H1 (cell line): ENCODE results near the gene SKAP2. TPM values are rescaled to one million over a fixed set of nuclear protein-coding genes. Genes with fewer than 3 reads are reported as not detected.

Experiments
- CTCF ChIA-PET: fragments of 300-600 bp; sonication (Branson Sonifier 250); formaldehyde crosslinking; loops from one replicate; lab custom pipeline; 2021; ENCODE audit not compliant: partially characterized antibody; lab: Charles Lee
- POLR2A ChIA-PET: fragments of 300-600 bp; sonication (Branson Sonifier 250); formaldehyde crosslinking; loops from one replicate; lab custom pipeline; 2021; ENCODE audit warnings: inconsistent platforms; ENCODE audit not compliant: partially characterized antibody; lab: Charles Lee
- DNase-seq, 2 experiments: peaks; one replicate each; pipeline versions ENCODE4 v3.0.0 to v3.0.0-alpha.2; 2010 to 2022; ENCODE audit warnings: low spot score in 2 of 2, low read depth in 1 of 2, mixed read lengths in 1 of 2
- FAIRE-seq: peaks from 2 replicates; lab custom pipeline; 2011; peaks lifted over from hg19 to GRCh38; lab: Jason Lieb, UNC
- H2AFZ ChIP-seq: 2 replicates; pipeline ENCODE4 v1.8.1; 2012; ENCODE audit warnings: low read length, inconsistent platforms
- H2AK5ac ChIP-seq: 2 replicates; pipeline ENCODE4 v1.6.1; 2013; ENCODE audit warnings: low read depth, low read length
- H2BK120ac ChIP-seq: replicated peaks from 2 replicates; pipeline ENCODE3; 2013; ENCODE audit warnings: low read depth, low read length, inconsistent platforms
- H2BK12ac ChIP-seq: 2 replicates; pipeline ENCODE4 v1.6.1; 2013; ENCODE audit warnings: low read depth, low read length
- H2BK15ac ChIP-seq: 2 replicates; pipeline ENCODE4 v1.6.1; 2013; ENCODE audit warnings: low read length
- H2BK20ac ChIP-seq: 2 replicates; pipeline ENCODE4 v1.6.1; 2013; ENCODE audit warnings: low read length
- H2BK5ac ChIP-seq: 2 replicates; pipeline ENCODE4 v1.6.1; 2013; ENCODE audit warnings: low read depth, low read length
- H3K14ac ChIP-seq: 2 replicates; pipeline ENCODE4 v1.6.1; 2013; ENCODE audit warnings: inconsistent platforms; ENCODE audit not compliant: insufficient read length
- H3K18ac ChIP-seq: 2 replicates; pipeline ENCODE4 v1.6.1; 2013; ENCODE audit warnings: low read length; ENCODE audit errors: extremely low read depth
- H3K23ac ChIP-seq: 2 replicates; pipeline ENCODE4 v1.6.1; 2013; ENCODE audit warnings: inconsistent platforms; ENCODE audit not compliant: insufficient read length
- H3K23me2 ChIP-seq: 2 replicates; pipeline ENCODE4 v1.6.1; 2013; ENCODE audit warnings: low read depth, low read length
- H3K27ac ChIP-seq: 2 replicates; pipeline ENCODE4 v1.6.1; 2011; ENCODE audit warnings: low read depth, low read length, inconsistent platforms
- H3K27me3 ChIP-seq, 4 experiments: replicated peaks in 1 of 4; 1 replicate in 1 of 4; 2 replicates in 3 of 4; pipeline versions ENCODE4 v1.6.1 to v1.8.1; 2011 to 2013; ENCODE audit warnings: low read length in 3 of 4, mild to moderate bottlenecking in 3 of 4, inconsistent platforms in 2 of 4, mixed read lengths in 2 of 4, moderate library complexity in 1 of 4; ENCODE audit not compliant: control insufficient read depth in 3 of 4, insufficient read depth in 3 of 4; ENCODE audit errors: extremely low read depth in 1 of 4
- H3K36me3 ChIP-seq, 4 experiments: 2 replicates each; pipeline versions ENCODE4 v1.6.1 to v1.8.1; 2011 to 2013; ENCODE audit warnings: mild to moderate bottlenecking in 4 of 4, low read length in 3 of 4, moderate library complexity in 2 of 4, control low read depth in 1 of 4, inconsistent platforms in 1 of 4; ENCODE audit not compliant: insufficient read depth in 4 of 4, control insufficient read depth in 2 of 4
- H3K4ac ChIP-seq: replicated peaks from 2 replicates; pipeline ENCODE3; 2013; ENCODE audit warnings: low read length, low read depth, mixed read lengths, inconsistent platforms; ENCODE audit not compliant: insufficient read length
- H3K4me1 ChIP-seq, 4 experiments: replicated peaks in 1 of 4; 1 replicate in 1 of 4; 2 replicates in 3 of 4; pipeline versions ENCODE4 v1.6.1 to v1.8.1; 2011 to 2013; ENCODE audit warnings: low read length in 3 of 4, inconsistent platforms in 2 of 4, mixed read lengths in 1 of 4; ENCODE audit not compliant: insufficient read depth in 4 of 4, control insufficient read depth in 3 of 4
- H3K4me2 ChIP-seq, 2 experiments: 2 replicates each; pipeline versions ENCODE4 v1.6.1 to v1.8.1; 2011 to 2013; ENCODE audit warnings: low read depth in 2 of 2, low read length in 2 of 2, control low read depth in 1 of 2, inconsistent platforms in 1 of 2, mild to moderate bottlenecking in 1 of 2; ENCODE audit not compliant: insufficient read depth in 1 of 2
- H3K4me3 ChIP-seq, 4 experiments: fragments of 200-600, 300-600 bp in 1 of 4; sonication (generic), shearing (Covaris generic), sonication (Bioruptor Twin) in 1 of 4; 2 replicates each; pipeline versions ENCODE4 v1.5.1 to v1.8.1; 2011 to 2016; ENCODE audit warnings: low read length in 4 of 4, low read depth in 3 of 4, control low read depth in 2 of 4, inconsistent platforms in 2 of 4, mild to moderate bottlenecking in 2 of 4, mixed read lengths in 1 of 4, moderate library complexity in 1 of 4; ENCODE audit not compliant: insufficient read depth in 2 of 4; ENCODE audit errors: extremely low read depth in 1 of 4
- H3K56ac ChIP-seq: replicated peaks from 2 replicates; pipeline ENCODE3; 2013; ENCODE audit warnings: low read depth, mild to moderate bottlenecking, mixed read lengths, low read length, inconsistent platforms; ENCODE audit not compliant: insufficient read length
- H3K79me1 ChIP-seq: 2 replicates; pipeline ENCODE4 v1.6.1; 2013; ENCODE audit warnings: low read depth, low read length, control low read depth
- H3K79me2 ChIP-seq, 2 experiments: 2 replicates each; pipeline versions ENCODE4 v1.6.1 to v1.8.1; 2012 to 2013; ENCODE audit warnings: low read length in 2 of 2, mild to moderate bottlenecking in 2 of 2, inconsistent platforms in 1 of 2; ENCODE audit not compliant: insufficient read depth in 2 of 2, control insufficient read depth in 1 of 2
- H3K9ac ChIP-seq, 4 experiments: replicated peaks in 1 of 4; 1 replicate in 1 of 4; 2 replicates in 3 of 4; pipeline versions ENCODE4 v1.6.1 to v1.8.1; 2011 to 2013; ENCODE audit warnings: low read depth in 3 of 4, low read length in 3 of 4, control low read depth in 2 of 4, mild to moderate bottlenecking in 2 of 4, moderate library complexity in 2 of 4, inconsistent platforms in 1 of 4; ENCODE audit errors: extremely low read depth in 1 of 4
- H3K9me3 ChIP-seq, 2 experiments: 2 replicates each; pipeline versions ENCODE4 v1.6.1 to v1.8.1; 2012 to 2013; ENCODE audit warnings: mild to moderate bottlenecking in 2 of 2, moderate library complexity in 2 of 2, control low read depth in 1 of 2, inconsistent platforms in 1 of 2, low read depth in 1 of 2, low read length in 1 of 2, mixed read lengths in 1 of 2; ENCODE audit not compliant: insufficient read depth in 2 of 2
- H4K20me1 ChIP-seq, 2 experiments: replicated peaks in 1 of 2; 2 replicates each; pipeline versions ENCODE3 to v1.8.1; 2011 to 2013; ENCODE audit warnings: inconsistent platforms in 2 of 2, low read length in 2 of 2, mild to moderate bottlenecking in 1 of 2; ENCODE audit not compliant: insufficient read depth in 2 of 2, control insufficient read depth in 1 of 2
- H4K5ac ChIP-seq: 2 replicates; pipeline ENCODE4 v1.6.1; 2013; ENCODE audit warnings: low read length, low read depth, mixed read lengths, inconsistent platforms; ENCODE audit not compliant: insufficient read length
- H4K8ac ChIP-seq: 2 replicates; pipeline ENCODE4 v1.8.0; 2013; ENCODE audit warnings: mild to moderate bottlenecking, moderate library complexity, low read length, inconsistent platforms; ENCODE audit not compliant: insufficient read depth; ENCODE audit errors: extremely low read depth
- H4K91ac ChIP-seq: replicated peaks from 2 replicates; pipeline ENCODE3; 2013; ENCODE audit warnings: low read length, mixed read lengths, inconsistent platforms; ENCODE audit not compliant: insufficient read length
- CREB1 ChIP-seq: IDR thresholded peaks from 2 replicates; pipeline ENCODE4 v1.6.1; 2012; ENCODE audit warnings: inconsistent platforms
- JUND ChIP-seq: IDR thresholded peaks from 2 replicates; pipeline ENCODE4 v1.6.1; 2011; ENCODE audit warnings: mild to moderate bottlenecking, improper control_type of control experiment, low read length
- KDM1A ChIP-seq: fragments of 200-600, 300-600 bp; sonication (generic); IDR thresholded peaks from 2 replicates; pipeline ENCODE4 v1.7.1; 2016; ENCODE audit warnings: mild to moderate bottlenecking, low read length, borderline replicate concordance
- NANOG ChIP-seq: IDR thresholded peaks from 2 replicates; pipeline ENCODE4 v1.6.1; 2011; ENCODE audit warnings: low read length, low read depth, mild to moderate bottlenecking, inconsistent platforms; ENCODE audit not compliant: insufficient read depth, poor library complexity, severe bottlenecking
- RAD21 ChIP-seq, 2 experiments: IDR thresholded peaks in 1 of 2; conservative IDR thresholded peaks in 1 of 2; 2 replicates each; pipeline ENCODE4 v1.6.1; 2011; ENCODE audit warnings: low read depth in 2 of 2, low read length in 2 of 2, improper control_type of control experiment in 1 of 2, inconsistent platforms in 1 of 2, mild to moderate bottlenecking in 1 of 2, moderate library complexity in 1 of 2
- RNF2 ChIP-seq: fragments of 200-900, 300-1000 bp; sonication (generic); IDR thresholded peaks from 2 replicates; pipeline ENCODE4 v1.7.1; 2016; ENCODE audit warnings: borderline replicate concordance, low read depth, mild to moderate bottlenecking, antibody characterized with exemption, low read length; ENCODE audit not compliant: poor library complexity, severe bottlenecking; ENCODE audit errors: missing control alignments
- RXRA ChIP-seq: IDR thresholded peaks from 2 replicates; pipeline ENCODE4 v1.6.1; 2011; ENCODE audit warnings: low read depth, mild to moderate bottlenecking, low read length, moderate library complexity; ENCODE audit not compliant: insufficient read depth
- SIN3A ChIP-seq, 2 experiments: IDR thresholded peaks in 1 of 2; conservative IDR thresholded peaks in 1 of 2; 2 replicates each; pipeline ENCODE4 v1.6.1; 2011 to 2012; ENCODE audit warnings: low read length in 2 of 2, improper control_type of control experiment in 1 of 2, low read depth in 1 of 2, mild to moderate bottlenecking in 1 of 2
- SIRT6 ChIP-seq: IDR thresholded peaks from one replicate; pipeline ENCODE4 v1.7.1; 2012; ENCODE audit warnings: low read length, inconsistent platforms
- SRF ChIP-seq: IDR thresholded peaks from 2 replicates; pipeline ENCODE4 v1.6.1; 2011; ENCODE audit warnings: mild to moderate bottlenecking, low read depth, low read length, moderate library complexity
- YY1 ChIP-seq: IDR thresholded peaks from 2 replicates; pipeline ENCODE4 v1.6.1; 2011; ENCODE audit warnings: low read depth, mild to moderate bottlenecking, low read length
- WGBS, 2 experiments: shearing (Covaris generic) in 1 of 2; methylation state at CpG; one replicate each; pipeline versions ENCODE4 v1.1.6 to v1.1.7; 2013 to 2015; ENCODE audit warnings: low lambda C conversion rate in 2 of 2, mixed read lengths in 2 of 2, inconsistent platforms in 1 of 2, low coverage in 1 of 2, missing lambda C conversion rate in 1 of 2; ENCODE audit not compliant: insufficient replicate concordance in 2 of 2, insufficient coverage in 1 of 2, insufficient read length in 1 of 2; ENCODE audit errors: extremely low coverage in 1 of 2, missing lambda C conversion rate in 1 of 2; 5-methylcytosine and 5-hydroxymethylcytosine counted together
- polyA plus RNA-seq, 7 experiments: library from polyadenylated mRNA; depleted of rRNA in 3 of 7; stranded (reverse) in 5 of 7; unstranded in 2 of 7; fragments of >200 nt in 5 of 7; fragments of 200-250 nt in 2 of 7; gene quantifications; 1 replicate in 5 of 7; 2 replicates in 1 of 7; 4 replicates in 1 of 7; pipeline versions ENCODE4 v1.2.1 to v1.2.3, GENCODE V29; 2011 to 2013; ENCODE audit warnings: missing spikeins in 2 of 7, mixed read lengths in 2 of 7
- total RNA-seq: library from RNA; stranded (reverse); fragmentation: NEBNext Ultra II Directional; extraction: Animal tissue kit (Norgen Biotek cat#: 25700); gene quantifications from 2 replicates; pipeline ENCODE4 v1.2.1, GENCODE V29; 2021

Gene SKAP2
- total and polyA plus RNA-seq, 2 of the 8 experiments (the other 6 are each of a cell fraction or from before 2014, with no cell fraction given) = 0.53 to 5.1 TPM

- no peak overlapping the region for H2BK5ac ChIP-seq
- peaks cover 6% of the 10 kb centered on the region for H3K23me2 ChIP-seq
- peaks cover 0 to 2% of the 10 kb centered on the region in 2 experiments for H4K20me1 ChIP-seq
- no peak overlapping the region for H2BK20ac ChIP-seq
- POLR2A ChIA-PET = no interaction called here
- no peaks in the 10 kb centered on the region for H3K79me2 ChIP-seq
- H2AFZ ChIP-seq = no peak overlapping the region
- no peak overlapping the region for H2BK120ac ChIP-seq
- no peaks in the 10 kb centered on the region for H3K79me1 ChIP-seq
- H2BK15ac ChIP-seq = no peak overlapping the region
- H3K18ac ChIP-seq = no peak overlapping the region
- H3K56ac ChIP-seq = no peak overlapping the region
- H3K4ac ChIP-seq = no peak overlapping the region
- WGBS, 2 experiments = 40% methylated on average over 3 of the region's 3 CpGs; no CpG with 5 or more reads in 1 of the 2 experiments
- H4K91ac ChIP-seq = no peak overlapping the region
- no peak for DNase-seq
- no peak overlapping the region for H3K27ac ChIP-seq
- no peak overlapping the region for H3K14ac ChIP-seq
- FAIRE-seq = no peak
- no peak overlapping the region for H3K23ac ChIP-seq
- no peak overlapping the region for H4K5ac ChIP-seq
- H3K4me1 ChIP-seq = peaks cover 2 to 15% (median 7%) of the 10 kb centered on the region in 4 experiments; a peak in 5 of 7 replicates
- CTCF ChIA-PET = interaction anchor here (1.2 to 6.3 kb wide), 4 partner anchors 174 to 305 kb away, joined by 4 to 36 read pairs (median 6); partner anchors contain the start of genes HOXA1 and HOXA5
- no peak overlapping the region for H4K8ac ChIP-seq
- H3K27me3 ChIP-seq = peaks cover 11 to 45% (median 24%) of the 10 kb centered on the region in 4 experiments
- H3K4me2 ChIP-seq = no peak overlapping the region; a peak in 1 of 4 replicates
- no peaks in the 10 kb centered on the region for H3K9me3 ChIP-seq
- no peak overlapping the region for H2AK5ac ChIP-seq
- H3K4me3 ChIP-seq = no peak overlapping the region; a peak in 1 of 8 replicates
- H3K9ac ChIP-seq = no peak overlapping the region
- H3K36me3 ChIP-seq = no peaks in the 10 kb centered on the region
- no peak overlapping the region for H2BK12ac ChIP-seq
- TF ChIP-seq YY1 = no peak
- no peak for TF ChIP-seq JUND
- no peak for TF ChIP-seq KDM1A
- TF ChIP-seq RAD21 (IDR thresholded peaks at IDR 0.05 in 1 of 2, conservative IDR thresholded peaks at IDR 0.05 in 1 of 2; ENCODE audit: low read depth in 2 of 2, low read length in 2 of 2) = no peak
- no peak for TF ChIP-seq RNF2
- no peak for TF ChIP-seq NANOG
- TF ChIP-seq SRF = no peak
- TF ChIP-seq RXRA = no peak
- no peak for TF ChIP-seq SIN3A (conservative IDR thresholded peaks at IDR 0.05 in 1 of 2, IDR thresholded peaks at IDR 0.05 in 1 of 2; ENCODE audit: low read depth in 1 of 2, low read length in 2 of 2)
- TF ChIP-seq SIRT6 = no peak
- no peak for TF ChIP-seq CREB1
These were observed 8.0 kb downstream of the SKAP2 start for GRCh38 chr7:26856176-26856985.
